Activated effector memory CD4-positive, alpha-beta T cell treated with Interleukin-2 at 50 U/mL for 16 hours (primary cell): ENCODE results near the gene ACVR1B.
A peak's percentile ranks its signal among the peaks of the same experiment; 100 is the strongest.

Source experiments
- DNase-seq: peaks from one replicate; pipeline ENCODE4 v3.0.0-alpha.2; 2020

ACVR1B gene

GRCh38 chr12:51917746-51918453 is 33.6 kb upstream of the ACVR1B start:
- DNase-seq = no peak

- DNase-seq = no peak
These were observed 31.5 kb upstream of the ACVR1B start for GRCh38 chr12:51920046-51920445.

GRCh38 chr12:51921017-51921725 is 30.3 kb upstream of the ACVR1B start:
- no peak for DNase-seq

- no peak for DNase-seq
These were observed 29.4 kb upstream of the ACVR1B start for GRCh38 chr12:51922146-51922545.

- no peak for DNase-seq
These were observed 28.6 kb upstream of the ACVR1B start for GRCh38 chr12:51922762-51923505.

GRCh38 chr12:51923506-51924365 is 27.8 kb upstream of the ACVR1B start:
- DNase-seq = peak; percentile 23

- no peak for DNase-seq
These were observed 26.8 kb upstream of the ACVR1B start for GRCh38 chr12:51924551-51925319.

- no peak for DNase-seq
These were observed 26.0 kb upstream of the ACVR1B start for GRCh38 chr12:51925346-51926063.

GRCh38 chr12:51926064-51926632 is 25.4 kb upstream of the ACVR1B start:
- DNase-seq = no peak

- DNase-seq = peak; percentile 11
These were observed 24.8 kb upstream of the ACVR1B start for GRCh38 chr12:51926718-51927117.

- DNase-seq = no peak
These were observed 19.1 kb upstream of the ACVR1B start for GRCh38 chr12:51932218-51933076.

GRCh38 chr12:51934080-51934479 is 17.4 kb upstream of the ACVR1B start:
- no peak for DNase-seq

GRCh38 chr12:51937926-51938325 is 13.6 kb upstream of the ACVR1B start:
- DNase-seq = no peak

GRCh38 chr12:51938726-51939125 is 12.8 kb upstream of the ACVR1B start:
- no peak for DNase-seq

- no peak for DNase-seq
These were observed 10.4 kb upstream of the ACVR1B start for GRCh38 chr12:51941011-51941581.

- DNase-seq = no peak
These were observed 9.9 kb upstream of the ACVR1B start for GRCh38 chr12:51941604-51942003.

- no peak for DNase-seq
These were observed 9.4 kb upstream of the ACVR1B start for GRCh38 chr12:51942056-51942455.

- DNase-seq = no peak
These were observed 8.9 kb upstream of the ACVR1B start for GRCh38 chr12:51942501-51943000.

GRCh38 chr12:51943346-51943745 is 8.2 kb upstream of the ACVR1B start:
- no peak for DNase-seq
